Progenitor cell of endocrine pancreas (in vitro differentiated cells): ENCODE measurements around the gene ENTR1. TPM values are rescaled to one million over a fixed set of nuclear protein-coding genes. Genes with fewer than 3 reads are reported as not detected.

Experiments used
- DNase-seq: peaks from one replicate; pipeline ENCODE4 v3.0.0; 2021; ENCODE audit warnings: low spot score; ENCODE audit not compliant: unreplicated experiment
- H3K27ac Mint-ChIP-seq: 2 replicates; pipeline ENCODE4 v1.8.0; 2021; ENCODE audit warnings: mild to moderate bottlenecking, moderate library complexity, mixed read lengths
- H3K27me3 Mint-ChIP-seq: 2 replicates; pipeline ENCODE4 v1.8.0; 2021; ENCODE audit warnings: mixed read lengths
- H3K36me3 Mint-ChIP-seq: 2 replicates; pipeline ENCODE4 v1.8.0; 2022; ENCODE audit warnings: mixed read lengths; ENCODE audit not compliant: insufficient read depth
- H3K4me1 Mint-ChIP-seq: 2 replicates; pipeline ENCODE4 v1.8.0; 2021; ENCODE audit warnings: low read depth, mixed read lengths
- H3K4me3 Mint-ChIP-seq: 2 replicates; pipeline ENCODE4 v1.8.0; 2021; ENCODE audit warnings: low read depth, mild to moderate bottlenecking, moderate library complexity, mixed read lengths
- H3K9me3 Mint-ChIP-seq: 2 replicates; pipeline ENCODE4 v1.8.0; 2021; ENCODE audit warnings: low read depth, mixed read lengths
- total RNA-seq: library from RNA; stranded (reverse); gene quantifications from 2 replicates; pipeline ENCODE4 v1.2.1, GENCODE V29; 2021
- TF ChIP-seq, protein P1 (sequence below): fragments of 200-600 bp; sonication (generic); IDR thresholded peaks from one replicate; pipeline ENCODE4 v1.5.0; 2021; ENCODE audit warnings: antibody characterized with exemption, mild to moderate bottlenecking; ENCODE audit not compliant: unreplicated experiment

ENTR1 gene
- total RNA-seq, 1 donor from 2014 or later = 70.9 TPM

DNA sequence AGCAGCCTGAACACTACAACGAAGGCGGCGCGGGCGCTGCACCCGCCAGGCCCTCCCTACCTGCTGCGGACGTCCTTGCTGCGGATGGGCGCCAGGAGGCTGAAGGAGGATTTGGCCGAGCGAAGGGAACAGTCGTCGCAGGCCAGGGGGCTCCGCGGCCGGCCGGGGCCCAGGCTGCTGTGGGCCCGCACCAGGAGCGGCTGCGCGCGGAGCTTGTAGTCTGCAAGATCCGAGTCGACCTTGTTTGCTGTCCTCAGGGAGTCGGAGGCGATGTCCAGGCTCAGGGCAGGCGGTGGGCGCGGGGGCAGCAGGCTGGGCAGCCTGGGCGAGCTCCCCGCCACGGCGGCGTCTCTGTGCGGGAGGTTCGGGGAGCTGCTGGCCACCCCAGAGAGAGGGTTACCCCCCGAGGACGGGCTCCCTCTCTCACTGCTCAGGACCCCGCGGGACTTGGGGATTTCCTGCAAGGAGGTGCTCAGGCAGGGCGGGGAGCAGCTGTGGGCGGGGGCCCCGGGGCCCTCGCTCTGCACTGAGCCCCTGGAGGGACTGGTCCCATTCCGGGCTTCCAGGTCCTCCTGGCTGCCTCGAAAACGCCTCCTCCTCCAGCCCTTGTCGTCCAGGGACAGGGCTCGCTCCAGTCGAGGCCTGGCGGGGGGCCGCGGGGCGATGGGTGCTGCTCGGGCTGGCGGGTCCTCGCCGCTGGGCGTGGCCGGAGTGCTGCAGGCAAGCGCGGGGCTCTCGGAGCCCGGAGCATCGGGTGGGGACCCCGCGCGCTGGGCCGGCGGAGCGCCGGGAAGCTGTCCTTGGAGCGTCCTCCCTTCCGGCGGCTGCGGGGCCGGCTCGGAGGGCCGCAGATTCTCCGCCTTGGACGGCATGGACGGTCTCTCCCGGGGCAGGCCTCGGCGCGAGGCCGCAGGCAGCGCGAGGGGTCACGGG lies 28.4 kb upstream of the ENTR1 start:
- no peak overlapping the region for H3K27ac Mint-ChIP-seq
- H3K27me3 Mint-ChIP-seq = no peaks in the 10 kb centered on the region
- H3K9me3 Mint-ChIP-seq = no peaks in the 10 kb centered on the region
- peak overlapping the region; percentile 78 for H3K4me3 Mint-ChIP-seq
- H3K4me1 Mint-ChIP-seq = peaks cover 17% of the 10 kb centered on the region
- peak; percentile 30 for DNase-seq
- TF ChIP-seq, protein P1, sequence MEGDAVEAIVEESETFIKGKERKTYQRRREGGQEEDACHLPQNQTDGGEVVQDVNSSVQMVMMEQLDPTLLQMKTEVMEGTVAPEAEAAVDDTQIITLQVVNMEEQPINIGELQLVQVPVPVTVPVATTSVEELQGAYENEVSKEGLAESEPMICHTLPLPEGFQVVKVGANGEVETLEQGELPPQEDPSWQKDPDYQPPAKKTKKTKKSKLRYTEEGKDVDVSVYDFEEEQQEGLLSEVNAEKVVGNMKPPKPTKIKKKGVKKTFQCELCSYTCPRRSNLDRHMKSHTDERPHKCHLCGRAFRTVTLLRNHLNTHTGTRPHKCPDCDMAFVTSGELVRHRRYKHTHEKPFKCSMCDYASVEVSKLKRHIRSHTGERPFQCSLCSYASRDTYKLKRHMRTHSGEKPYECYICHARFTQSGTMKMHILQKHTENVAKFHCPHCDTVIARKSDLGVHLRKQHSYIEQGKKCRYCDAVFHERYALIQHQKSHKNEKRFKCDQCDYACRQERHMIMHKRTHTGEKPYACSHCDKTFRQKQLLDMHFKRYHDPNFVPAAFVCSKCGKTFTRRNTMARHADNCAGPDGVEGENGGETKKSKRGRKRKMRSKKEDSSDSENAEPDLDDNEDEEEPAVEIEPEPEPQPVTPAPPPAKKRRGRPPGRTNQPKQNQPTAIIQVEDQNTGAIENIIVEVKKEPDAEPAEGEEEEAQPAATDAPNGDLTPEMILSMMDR = no peak
- peaks cover 12% of the 10 kb centered on the region for H3K36me3 Mint-ChIP-seq

DNA sequence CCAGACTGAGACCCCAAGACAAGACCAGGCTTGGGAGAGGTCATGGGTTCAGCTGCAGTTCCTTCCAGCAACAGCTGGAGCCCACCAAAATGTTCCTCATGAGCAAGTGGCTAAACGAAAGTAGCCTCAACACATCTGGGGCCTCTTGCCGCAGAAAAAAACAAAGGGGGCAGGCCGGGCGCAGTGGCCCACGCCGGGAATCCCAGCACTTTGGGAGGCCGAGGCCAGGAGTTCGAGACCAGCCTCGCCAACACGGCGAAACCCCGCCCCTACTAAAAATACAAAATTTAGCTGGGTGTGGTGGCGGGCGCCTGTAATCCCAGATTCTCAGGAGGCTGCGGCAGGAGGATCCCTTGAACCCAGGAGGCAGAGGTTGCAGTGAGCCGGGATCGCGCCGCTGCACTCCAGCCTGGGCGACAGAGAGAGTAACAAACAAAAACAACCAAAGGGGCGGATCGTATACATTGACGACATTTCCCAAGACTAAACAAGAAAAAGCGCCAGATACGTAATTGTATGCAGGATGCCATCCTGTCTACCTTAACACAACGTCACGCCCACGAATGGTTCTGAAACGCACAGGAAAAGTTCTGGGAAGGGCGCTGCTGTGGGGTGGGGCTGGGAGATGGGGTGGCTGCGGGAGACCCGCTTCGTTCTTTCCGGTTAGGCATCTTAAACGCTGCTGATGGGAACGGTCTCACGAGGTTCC lies 27.6 kb upstream of the ENTR1 start:
- no peaks in the 10 kb centered on the region for H3K9me3 Mint-ChIP-seq
- TF ChIP-seq, protein P1 = no peak
- no peak for DNase-seq
- H3K27ac Mint-ChIP-seq = no peak overlapping the region
- H3K27me3 Mint-ChIP-seq = no peaks in the 10 kb centered on the region
- H3K4me3 Mint-ChIP-seq = peak overlapping the region; percentile 78
- H3K4me1 Mint-ChIP-seq = peaks cover 17% of the 10 kb centered on the region
- peaks cover 9% of the 10 kb centered on the region for H3K36me3 Mint-ChIP-seq

DNA sequence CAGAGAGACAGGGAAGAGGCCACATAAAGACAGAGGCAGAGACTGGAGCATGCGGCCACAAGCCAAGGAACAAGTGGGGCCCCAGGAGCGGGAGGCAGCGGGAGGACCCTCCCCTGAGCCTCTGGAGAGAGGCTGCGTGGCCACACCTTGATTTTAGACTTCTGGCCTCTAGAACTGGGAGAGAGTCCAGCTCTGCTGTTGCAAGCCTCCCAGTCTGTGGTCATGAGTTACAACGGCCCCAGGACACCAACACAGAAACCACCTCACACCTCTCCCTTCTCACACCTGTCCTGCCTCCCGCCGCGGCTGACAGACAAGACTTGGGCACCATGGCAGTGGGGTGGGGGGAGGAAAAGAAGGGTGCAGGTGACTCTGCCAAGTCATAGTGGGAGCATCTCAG lies 27.0 kb upstream of the ENTR1 start:
- TF ChIP-seq, protein P1 = no peak
- Mint-ChIP-seq H3K36me3 (peaks cover 3% of the 10 kb centered on the region), H3K27ac (no peak overlapping the region), H3K27me3 (no peaks in the 10 kb centered on the region), H3K4me1 (peaks cover 17% of the 10 kb centered on the region), H3K4me3 (peak overlapping the region; percentile 78), H3K9me3 (no peaks in the 10 kb centered on the region)
- no peak for DNase-seq

DNA sequence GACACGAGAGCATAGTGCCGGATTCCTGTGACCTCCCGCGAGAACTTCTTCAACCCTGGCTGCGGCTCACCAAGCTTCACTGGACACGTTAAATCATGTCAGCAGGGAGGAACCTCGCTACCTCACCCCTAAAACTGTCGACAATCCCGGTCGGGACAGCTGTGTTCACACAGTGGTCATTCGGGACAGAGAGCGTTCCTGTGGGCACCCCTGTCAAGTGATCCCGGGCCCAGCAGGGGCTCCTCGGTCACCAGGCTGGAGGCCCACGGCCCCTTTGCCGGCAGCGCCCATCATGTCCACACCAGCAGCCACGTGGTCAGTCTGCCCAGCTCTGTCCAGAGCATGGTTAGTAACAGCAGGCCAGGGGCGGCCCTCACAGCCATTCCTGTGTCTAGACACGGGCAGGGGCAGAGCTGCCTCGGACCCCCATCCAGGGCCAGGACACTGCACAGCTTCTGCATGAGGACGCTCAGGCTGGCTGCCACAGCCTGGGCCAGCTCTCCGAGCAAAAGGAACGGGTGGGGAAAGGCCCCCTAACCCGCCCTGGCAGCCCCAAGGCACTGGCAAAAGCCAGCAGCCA lies 25.7 kb upstream of the ENTR1 start:
- TF ChIP-seq, protein P1 = no peak
- Mint-ChIP-seq H3K27me3 (no peaks in the 10 kb centered on the region), H3K36me3 (peaks cover 2% of the 10 kb centered on the region), H3K27ac (peak overlapping the region; percentile 18), H3K9me3 (no peaks in the 10 kb centered on the region), H3K4me3 (peak overlapping the region; percentile 78), H3K4me1 (peaks cover 17% of the 10 kb centered on the region)
- DNase-seq = no peak

DNA sequence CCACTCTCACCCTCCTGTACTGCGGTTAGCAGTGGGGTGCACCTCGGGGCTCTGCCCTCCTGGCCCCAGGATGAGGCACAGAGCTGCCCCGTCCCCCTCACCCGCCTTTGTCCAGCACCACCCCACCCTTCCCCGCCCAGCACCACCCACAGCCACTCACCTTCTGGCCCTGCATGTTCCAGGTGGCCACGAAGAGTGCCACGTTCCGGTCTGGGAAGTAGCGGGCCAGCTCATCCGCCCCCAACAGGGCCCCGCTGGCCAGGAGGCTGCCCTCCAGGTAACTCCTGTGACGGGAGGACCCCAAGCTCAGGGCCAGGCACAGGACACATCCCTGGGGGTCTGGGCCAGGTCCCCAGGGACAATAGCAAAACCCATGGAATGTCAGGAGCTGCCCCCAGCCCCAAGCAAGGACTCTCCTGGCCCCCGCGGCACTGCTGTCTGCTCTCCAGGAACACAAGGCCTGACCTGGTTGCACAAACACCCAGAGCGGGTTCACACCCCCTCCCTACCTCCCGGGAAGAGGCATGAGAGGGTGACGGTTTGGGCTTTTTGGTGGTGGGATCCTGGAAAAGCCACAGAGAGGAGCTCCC lies 24.3 kb upstream of the ENTR1 start:
- H3K4me1 Mint-ChIP-seq = peaks cover 17% of the 10 kb centered on the region
- no peak overlapping the region for H3K27ac Mint-ChIP-seq
- no peak overlapping the region for H3K4me3 Mint-ChIP-seq
- no peaks in the 10 kb centered on the region for H3K9me3 Mint-ChIP-seq
- DNase-seq = no peak
- H3K36me3 Mint-ChIP-seq = peaks cover 2% of the 10 kb centered on the region
- TF ChIP-seq, protein P1 = no peak
- H3K27me3 Mint-ChIP-seq = no peaks in the 10 kb centered on the region
